Skin epidermis (tissue), 12 donors: ENCODE measurements around the gene ZNF837.

Experiments used
- H3K27ac ChIP-seq, 21 experiments: fragments of 200-600 bp; sonication (generic) in 11 of 21; one replicate each; pipeline ENCODE4 v1.5.0; 2020; ENCODE audit warnings: mild to moderate bottlenecking in 3 of 21, inconsistent platforms in 2 of 21, moderate library complexity in 2 of 21
- H3K4me3 ChIP-seq, 7 experiments: fragments of 200-600 bp; sonication (generic) in 2 of 7; one replicate each; pipeline ENCODE4 v1.5.0; 2020; ENCODE audit warnings: inconsistent platforms in 2 of 7, mild to moderate bottlenecking in 2 of 7, moderate library complexity in 1 of 7

Gene ZNF837

DNA sequence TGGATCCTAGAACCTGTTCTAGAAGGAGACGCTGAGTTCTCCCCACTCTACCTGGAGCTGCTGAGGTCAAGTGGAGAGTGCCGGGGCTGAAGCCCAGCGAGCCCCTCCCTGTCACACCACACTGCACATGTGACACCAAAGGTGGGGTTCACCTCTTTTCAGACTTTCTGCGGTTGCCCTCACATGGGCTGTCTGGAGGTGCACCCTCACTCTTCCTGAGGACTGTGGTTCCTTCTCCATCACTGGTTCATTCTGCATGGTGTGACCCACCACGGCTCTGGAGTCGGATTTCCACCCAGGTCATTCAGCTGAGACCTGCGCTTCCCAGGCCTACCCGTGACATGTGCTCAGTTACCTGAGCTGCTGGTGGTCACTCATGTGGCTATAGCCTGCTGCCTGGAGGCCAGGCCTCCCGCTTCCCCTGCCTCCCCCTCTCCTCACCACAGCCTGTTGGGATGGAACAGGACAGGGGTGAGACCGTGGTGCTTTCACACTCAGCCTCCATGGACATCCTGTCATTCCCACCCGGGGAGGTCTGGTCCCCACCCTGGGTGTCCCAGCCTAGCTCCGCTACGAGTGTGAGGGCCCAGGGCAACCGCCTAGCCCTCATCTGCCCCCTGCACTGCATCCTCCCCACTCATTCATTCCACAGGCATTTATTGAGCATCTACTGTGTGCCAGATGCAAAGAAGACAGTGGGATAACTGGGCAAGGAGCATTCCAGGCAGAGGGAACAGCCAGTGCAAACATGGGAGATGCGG, 26.9 kb downstream of the ZNF837 start:
- Histone ChIP-seq H3K27ac (no peak overlapping the region), H3K4me3 (no peak overlapping the region)

DNA sequence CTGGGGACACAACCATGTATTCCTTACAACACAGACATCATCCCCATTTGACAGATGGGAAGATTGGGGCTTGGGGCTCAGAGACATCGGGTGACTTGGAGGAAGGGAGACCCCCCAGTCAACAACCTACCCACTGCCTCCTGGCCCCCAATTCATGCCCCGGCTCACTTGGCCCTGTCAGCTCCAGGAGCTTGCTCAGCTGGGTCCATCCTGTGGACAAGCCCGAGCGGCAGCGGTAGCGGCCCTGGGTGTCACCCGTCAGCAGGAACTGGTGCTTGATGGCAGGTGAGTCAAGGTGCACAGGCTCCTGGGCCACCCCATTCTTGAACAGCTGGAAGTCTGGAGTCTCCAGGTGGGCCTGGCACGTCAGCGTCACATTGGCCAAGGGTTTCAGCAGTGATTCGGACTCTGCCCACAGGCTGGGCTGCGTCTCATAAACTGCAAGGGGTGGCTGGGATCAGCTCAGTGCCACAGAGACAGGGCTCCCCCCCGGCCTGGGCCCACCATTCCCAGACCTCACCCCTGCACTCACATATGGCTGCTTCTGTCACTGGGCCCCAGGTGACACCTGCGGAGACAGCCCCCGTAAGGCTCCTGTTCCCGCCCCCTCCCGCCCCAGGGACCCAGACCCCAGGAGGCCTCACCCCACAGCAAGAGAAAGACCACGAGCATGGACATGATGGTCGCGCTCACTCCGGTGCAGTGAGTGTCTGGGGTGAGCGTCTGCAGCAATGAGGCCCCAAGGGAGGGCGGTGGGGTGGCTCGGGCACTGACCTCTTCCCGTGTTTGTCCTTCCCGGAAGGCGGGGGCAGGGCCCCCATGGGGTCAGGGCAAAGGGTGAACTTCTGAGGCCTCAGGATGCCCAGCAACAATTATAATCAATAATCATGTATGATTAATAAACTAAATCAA, 27.8 kb downstream of the ZNF837 start, which contains the start of gene A1BG:
A1BG (minus strand) TSS at position 733 of the 912 bp plus-strand sequence; CDS start at position 678, 55 bp downstream.
- no peak within 1 kb of the TSS for H3K27ac ChIP-seq
- H3K4me3 ChIP-seq = no peak within 1 kb of the TSS

DNA sequence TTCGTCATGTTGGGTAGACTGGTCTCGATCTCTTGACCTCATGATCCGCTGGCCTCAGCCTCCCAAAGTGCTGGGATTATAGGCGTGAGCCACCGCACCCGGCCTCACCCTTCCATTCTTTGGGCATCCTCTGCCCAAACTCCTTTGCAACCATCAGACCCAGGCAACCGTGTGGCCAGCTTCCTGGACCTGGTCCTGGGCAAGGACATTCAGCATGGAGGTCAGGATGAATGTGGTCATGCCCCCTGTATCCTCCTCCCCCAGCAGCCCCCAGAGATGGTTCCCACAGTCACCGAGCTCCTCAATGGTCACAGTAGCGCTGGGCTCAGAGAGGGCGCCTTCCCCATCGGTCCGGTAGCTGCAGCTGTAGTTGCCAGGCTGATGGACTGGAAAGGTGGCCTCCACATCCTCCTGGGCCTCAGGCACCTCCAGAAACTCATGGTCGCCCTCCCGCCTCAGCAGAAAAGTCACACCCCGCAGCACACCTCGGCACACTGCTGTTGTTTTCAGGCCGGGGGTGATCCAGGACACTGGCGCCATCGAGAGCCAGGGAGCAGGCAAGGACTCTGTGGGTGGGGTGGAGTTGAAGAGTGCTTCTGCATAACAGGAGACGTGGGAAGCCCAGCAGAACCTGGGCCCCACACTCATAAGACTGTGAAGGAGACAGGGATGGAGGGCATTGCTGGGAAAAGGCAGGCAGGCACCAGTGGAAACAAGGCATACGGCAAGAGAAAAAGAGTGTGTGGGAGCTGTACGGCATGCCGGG, 28.7 kb downstream of the ZNF837 start:
- Histone ChIP-seq H3K27ac (no peak overlapping the region), H3K4me3 (no peak overlapping the region)

DNA sequence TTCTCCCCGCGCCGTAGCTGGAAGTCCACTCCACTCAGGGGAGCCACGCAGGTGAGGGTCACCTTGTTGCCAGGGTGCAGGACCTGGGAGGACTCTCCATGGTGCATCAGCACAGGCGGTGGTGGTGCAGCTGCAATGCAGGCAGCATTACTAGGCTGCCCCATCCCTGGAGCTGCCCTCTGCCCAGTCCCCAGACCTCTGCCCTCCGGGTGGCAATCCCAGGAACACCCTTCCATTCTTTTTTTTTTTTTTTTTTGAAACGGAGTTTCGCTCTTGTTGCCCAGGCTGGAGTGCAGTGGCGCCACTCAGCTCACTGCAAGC, 29.3 kb downstream of the ZNF837 start:
- H3K4me3 ChIP-seq = no peak overlapping the region
- no peak overlapping the region for H3K27ac ChIP-seq

DNA sequence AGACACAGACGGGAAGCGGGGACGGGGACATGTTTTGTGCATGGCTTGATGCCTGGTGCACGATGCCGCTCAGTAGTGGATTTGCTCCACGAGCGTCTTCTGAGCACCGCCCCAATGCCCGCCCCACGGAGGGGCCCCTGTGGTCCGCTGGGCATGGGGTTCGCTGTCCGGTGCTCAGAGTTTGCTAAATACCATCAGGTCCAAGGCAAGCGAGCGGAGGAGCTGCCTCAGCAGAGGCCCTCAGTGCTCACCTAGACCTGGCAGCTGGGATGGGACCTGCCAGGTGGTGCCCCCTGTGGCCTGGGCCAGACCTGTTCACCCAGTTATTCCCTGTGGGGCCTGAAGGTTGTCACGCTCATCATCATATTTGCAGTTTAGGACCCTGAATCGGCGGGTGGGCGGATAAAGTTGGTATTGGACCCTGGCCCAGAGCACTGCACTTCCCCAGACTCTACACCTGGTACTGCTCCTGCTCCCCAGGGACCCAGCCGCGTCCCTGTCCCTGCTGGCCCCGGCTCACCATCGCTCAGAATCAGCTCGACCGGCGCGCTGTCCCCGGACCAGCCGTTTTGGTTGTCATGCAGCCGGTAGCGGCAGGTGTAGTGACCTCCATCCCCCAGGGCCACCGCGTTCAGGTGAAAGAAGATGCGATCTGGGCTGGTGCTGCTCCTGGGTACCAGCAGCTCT, 29.8 kb downstream of the ZNF837 start:
- H3K27ac ChIP-seq = no peak overlapping the region
- no peak overlapping the region for H3K4me3 ChIP-seq

DNA sequence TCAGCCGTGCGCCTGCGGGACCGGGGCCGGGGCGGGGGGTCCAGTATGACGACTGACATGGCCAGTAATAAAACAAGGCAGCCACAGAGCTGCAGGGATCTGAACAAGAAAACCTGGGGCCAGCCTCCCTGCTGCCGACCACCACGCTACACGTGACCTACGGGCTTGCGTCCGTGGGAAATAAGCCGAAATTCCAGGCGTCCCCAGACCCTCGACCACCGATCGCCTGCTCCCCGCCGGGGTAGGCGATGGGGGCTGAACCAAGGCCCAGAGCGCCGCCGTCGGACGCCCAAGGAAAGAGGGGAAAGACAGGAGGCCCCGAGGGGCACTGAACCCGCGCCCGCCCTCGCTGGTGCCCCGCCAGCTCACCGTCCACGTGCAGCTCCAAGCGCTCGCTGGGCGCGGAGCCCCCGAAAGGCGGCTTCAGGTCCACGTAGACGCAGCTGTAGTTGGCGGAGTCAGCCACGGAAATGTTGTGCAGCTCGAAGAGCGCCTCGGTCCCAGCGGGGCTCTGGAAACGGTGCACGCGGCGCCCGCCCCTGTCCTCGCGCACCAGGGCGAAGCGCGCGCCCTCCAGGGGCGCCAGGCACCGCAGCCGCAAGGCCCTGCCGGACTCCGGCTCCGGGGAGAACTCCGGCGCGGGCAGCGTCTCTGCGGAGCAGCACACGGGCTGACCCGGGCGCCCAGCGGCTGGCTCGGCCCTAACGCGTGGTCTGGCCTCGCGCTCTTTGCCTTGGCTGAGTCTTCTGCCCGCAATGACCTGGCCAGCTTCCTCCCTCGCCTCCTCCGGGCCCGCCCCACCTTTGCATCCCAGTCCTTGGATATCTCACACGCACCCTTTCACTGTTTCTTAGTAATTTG, 30.6 kb downstream of the ZNF837 start:
- Histone ChIP-seq H3K4me3 (no peak overlapping the region), H3K27ac (no peak overlapping the region)

DNA sequence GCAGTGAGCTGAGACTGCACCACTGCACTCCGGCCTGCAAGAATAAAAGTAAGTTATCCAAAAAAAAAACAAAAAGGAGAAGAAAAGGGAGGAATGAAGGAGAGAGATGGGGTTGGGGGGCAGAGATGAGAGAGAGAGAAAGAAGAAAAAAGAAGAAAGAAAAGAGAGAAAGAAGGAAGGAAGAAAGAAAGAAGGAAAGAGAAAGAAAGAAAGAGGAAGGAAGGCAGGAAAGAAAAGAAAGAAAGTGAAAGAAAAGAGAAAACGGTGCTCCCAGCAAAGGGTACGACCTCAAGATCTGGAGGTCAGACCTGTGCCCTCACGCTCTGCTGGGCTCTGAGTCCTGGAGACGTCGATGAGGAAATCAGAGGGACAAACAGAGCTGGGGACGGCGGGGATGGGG, 31.2 kb downstream of the ZNF837 start:
- Histone ChIP-seq H3K4me3 (no peak overlapping the region), H3K27ac (no peak overlapping the region)

DNA sequence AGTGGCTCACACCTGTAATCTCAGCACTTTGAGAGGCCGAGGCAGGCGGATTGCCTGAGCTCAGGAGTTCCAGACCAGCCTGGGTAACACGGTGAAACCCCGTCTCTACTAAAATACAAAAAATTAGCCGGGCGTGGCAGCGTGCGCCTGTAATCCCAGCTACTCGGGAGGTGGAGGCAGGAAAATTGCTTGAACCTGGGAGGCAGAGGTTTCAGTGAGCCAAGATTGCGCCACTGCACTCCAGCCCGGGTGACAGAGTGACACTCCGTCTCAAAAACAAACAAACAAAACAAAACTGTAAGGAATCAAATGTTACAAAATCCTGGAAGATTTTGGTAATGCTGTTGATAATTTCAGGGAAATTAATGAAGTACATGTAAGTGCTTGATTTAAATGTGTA, 32.8 kb downstream of the ZNF837 start:
- H3K4me3 ChIP-seq = peak overlapping the region; percentile 52 to 78 (median 57)
- H3K27ac ChIP-seq = peak overlapping the region in 12 of 21 experiments; percentile 5 to 83 (median 46)

DNA sequence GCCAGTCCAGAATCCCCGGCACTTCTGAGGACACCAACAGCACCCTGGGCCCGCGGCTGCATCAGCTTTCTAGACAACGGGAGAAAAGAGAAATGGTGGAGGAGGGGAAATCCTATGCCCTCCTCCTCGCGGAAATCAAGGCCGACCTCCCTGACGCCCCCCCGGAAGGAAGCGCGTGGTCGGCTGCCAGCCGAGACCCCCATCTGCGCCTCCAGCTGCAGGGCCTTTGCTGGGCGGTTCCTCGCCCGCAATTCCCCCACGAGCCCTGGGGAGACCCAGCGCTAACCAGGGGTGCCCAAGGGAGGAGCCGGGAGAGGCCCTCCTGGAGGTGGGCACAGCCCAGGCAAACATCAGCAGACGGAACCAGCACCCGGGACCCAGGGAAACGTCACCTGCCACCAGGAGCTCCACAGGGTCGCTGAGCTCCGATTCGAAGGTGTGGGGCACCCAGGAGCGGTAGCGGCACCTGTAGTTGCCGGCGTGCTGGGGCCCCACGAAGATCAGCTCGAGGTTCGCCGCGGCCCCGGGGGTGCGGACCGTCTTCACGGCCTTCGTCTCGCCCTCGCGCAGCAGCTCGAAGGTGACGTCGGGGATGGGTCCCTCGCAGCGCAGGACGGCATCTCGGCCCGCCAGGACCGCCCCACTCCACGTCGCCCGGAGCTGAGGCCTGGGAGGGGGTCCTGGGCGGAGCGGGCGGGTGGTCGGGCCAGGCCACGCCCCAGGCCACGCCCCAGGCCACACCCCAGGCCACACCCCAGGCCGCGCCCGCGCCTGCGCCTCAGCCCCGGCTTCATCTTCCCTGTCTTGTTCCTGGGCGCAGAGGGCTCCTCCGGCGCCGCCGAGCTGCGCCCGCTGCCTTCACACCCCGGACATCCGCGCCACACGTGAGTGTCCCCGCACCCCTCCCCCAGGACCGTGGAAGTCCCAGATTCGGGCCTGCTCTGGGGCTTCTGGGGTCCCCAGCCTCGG, 33.6 kb downstream of the ZNF837 start:
- peak overlapping the region; percentile 8 to 84 (median 75) for H3K27ac ChIP-seq
- peak overlapping the region; percentile 52 to 78 (median 57) for H3K4me3 ChIP-seq

DNA sequence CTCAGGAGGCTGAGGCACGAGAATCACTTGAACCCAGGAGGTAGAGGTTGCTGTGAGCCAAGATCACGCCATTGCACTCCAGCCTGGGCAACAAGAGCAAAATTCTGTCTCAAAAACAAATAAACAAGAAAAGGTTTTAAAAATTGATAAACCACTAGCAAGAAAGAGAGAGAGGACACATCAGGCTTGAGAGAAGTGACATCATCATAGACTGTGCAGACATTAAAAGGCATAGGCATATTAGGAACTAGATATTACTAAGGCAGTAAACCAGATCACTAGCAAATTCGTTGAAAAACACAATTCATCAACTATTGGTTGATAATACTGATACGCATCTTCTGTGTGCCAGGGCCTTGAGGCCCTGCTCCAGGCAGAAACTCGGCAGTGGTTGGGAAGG, 35.3 kb downstream of the ZNF837 start:
- Histone ChIP-seq H3K4me3 (no peak overlapping the region), H3K27ac (no peak overlapping the region)

DNA sequence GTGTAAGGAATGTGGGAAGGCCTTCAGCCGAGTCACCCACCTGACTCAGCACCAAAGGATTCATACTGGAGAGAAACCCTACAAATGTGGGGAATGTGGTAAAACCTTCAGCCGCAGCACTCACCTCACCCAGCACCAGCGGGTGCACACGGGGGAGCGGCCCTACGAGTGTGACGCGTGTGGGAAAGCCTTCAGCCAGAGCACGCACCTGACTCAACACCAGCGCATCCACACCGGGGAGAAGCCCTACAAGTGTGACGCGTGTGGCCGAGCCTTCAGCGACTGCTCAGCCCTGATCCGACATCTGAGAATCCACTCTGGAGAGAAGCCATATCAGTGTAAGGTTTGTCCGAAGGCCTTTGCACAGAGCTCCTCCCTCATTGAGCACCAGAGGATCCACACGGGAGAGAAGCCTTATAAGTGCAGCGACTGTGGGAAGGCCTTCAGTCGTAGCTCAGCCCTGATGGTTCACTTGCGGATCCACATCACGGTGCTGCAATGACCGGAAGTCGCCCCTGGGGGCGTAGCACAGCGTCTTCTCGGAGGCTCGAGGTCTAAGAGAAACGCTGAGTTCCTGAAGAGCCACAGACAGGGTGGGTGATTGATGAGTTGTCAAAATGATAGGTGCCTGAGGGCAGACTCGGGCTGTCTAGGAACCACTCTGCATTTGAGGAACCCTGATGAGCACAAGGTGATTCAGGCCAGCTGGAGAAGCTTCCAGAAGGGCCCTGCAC, 41.8 kb downstream of the ZNF837 start:
- no peak overlapping the region for H3K27ac ChIP-seq
- no peak overlapping the region for H3K4me3 ChIP-seq

DNA sequence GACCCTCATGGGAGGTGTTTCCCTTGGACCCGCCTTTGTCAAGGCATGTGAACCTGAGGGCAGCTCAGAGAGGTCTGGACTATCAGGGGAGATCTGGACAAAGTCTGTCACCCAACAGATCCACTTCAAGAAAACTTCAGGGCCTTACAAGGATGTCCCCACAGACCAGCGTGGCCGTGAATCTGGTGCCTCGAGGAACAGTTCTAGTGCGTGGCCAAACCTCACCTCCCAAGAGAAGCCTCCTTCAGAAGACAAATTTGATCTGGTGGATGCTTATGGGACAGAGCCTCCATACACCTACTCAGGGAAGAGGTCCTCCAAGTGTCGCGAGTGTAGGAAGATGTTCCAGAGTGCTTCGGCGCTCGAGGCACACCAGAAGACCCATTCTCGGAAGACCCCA, 42.5 kb downstream of the ZNF837 start:
- no peak overlapping the region for H3K4me3 ChIP-seq
- H3K27ac ChIP-seq = no peak overlapping the region

DNA sequence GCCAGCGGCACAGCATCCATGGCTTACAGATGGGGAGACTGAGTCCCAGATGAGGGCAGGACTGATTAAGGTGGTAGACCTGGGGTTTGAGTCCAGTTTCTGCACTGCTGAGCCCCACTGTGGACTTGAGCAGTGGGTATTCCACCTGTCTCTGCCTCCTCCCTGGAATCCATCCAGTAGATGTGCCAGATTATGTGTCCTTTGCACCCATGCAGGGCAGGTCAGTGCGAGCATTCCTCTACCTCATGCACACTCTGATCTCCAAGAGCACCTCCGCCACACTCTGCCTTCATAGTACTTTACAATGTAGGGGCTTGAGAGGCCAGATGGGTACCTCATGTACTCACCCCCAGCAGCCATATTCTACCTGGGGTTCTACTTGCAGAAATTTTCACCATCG, 44.0 kb downstream of the ZNF837 start:
- H3K4me3 ChIP-seq = no peak overlapping the region

DNA sequence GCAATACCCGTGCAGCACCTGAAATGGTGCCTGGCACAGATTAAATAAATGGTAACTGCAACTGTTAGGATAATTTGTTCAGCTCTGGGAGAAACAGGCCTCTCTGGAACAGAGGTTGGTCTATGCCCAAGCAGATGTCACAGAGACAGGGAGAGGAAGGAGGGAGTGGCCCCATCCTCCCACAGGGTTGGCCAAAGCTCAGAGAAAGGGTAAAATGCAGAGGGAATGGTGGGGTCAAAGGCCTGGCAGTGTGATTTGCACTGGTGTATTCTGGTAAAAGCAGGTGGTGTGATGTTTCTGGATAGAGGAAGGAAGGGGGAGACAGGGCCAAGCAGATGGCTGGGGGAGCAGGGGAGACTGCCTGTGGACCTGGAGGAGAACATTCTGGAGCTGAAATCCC, 44.6 kb downstream of the ZNF837 start:
- Histone ChIP-seq H3K27ac (no peak overlapping the region), H3K4me3 (no peak overlapping the region)

More for the DNA sequence above, 44.0 kb downstream of the ZNF837 start:
- no peak overlapping the region for H3K27ac ChIP-seq

DNA sequence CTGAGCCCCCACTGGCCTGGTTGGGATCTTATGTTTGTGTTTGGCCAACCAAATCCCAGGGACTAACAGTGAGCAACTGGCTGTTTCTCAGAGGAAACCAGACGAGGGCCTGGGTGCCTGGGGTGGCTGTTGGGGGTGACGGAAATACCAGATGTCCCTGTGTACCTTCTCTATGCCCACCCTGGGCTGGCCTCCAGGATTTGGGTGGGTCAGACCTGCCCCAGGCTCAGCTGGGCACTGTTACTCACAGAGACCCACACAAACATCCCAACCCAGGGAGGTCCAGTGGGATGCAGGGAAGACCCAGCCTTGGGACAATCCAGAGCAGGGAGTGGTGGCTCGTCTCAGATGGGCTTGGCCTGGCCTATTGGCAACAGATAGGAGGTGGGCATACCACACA, 45.2 kb downstream of the ZNF837 start:
- Histone ChIP-seq H3K4me3 (no peak overlapping the region), H3K27ac (no peak overlapping the region)

DNA sequence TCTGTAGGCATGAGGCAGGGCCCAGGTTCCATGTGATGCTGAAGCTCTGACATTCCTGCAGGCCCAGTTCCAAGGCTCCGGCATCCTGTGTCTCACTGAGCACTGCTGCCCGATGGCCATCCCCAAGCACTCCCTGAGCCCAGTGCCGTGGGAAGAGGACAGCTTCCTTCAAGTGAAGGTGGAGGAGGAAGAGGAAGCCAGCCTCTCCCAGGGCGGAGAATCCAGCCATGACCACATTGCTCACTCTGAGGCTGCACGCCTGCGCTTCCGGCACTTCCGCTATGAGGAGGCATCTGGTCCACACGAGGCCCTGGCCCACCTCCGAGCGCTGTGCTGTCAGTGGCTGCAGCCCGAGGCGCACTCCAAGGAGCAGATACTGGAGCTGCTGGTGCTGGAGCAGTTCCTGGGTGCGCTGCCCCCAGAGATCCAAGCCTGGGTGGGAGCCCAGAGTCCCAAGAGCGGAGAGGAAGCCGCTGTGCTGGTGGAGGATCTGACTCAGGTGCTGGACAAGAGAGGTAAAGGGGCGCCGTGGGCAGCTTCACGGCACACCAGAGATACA, 46.1 kb downstream of the ZNF837 start:
- no peak overlapping the region for H3K4me3 ChIP-seq
- no peak overlapping the region for H3K27ac ChIP-seq

DNA sequence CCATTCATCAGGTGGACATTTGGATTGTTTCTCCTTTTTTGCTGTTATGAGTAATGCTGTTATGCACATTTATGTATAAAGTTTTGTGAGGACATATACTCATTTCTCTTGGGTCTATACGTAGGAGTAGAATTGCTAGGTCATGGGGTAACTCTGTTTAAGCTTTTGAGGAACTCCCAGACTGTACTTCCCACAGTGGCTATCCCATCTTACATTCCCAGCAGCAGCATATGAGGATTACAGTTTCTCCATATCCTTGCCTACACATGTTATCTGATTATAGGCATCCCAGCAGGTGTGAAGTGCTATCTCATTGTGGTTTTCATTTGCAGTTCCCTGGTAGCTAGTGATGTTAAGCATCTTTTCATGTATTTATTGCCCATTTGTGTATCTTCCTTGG, 48.1 kb downstream of the ZNF837 start:
- H3K4me3 ChIP-seq = no peak overlapping the region
- no peak overlapping the region for H3K27ac ChIP-seq
